ENCODE results near the gene CYP4V2. TPM values are rescaled to one million over a fixed set of nuclear protein-coding genes. Genes with fewer than 3 reads are reported as not detected.
"Not testable (repeated sequence)": the region's sequence is repeated elsewhere in the genome, so short reads cannot be mapped to it uniquely, and the experiment has no call there.

The CYP4V2 gene
- total RNA-seq, 1 donor from 2014 or later, result 47.3 TPM

DNA sequence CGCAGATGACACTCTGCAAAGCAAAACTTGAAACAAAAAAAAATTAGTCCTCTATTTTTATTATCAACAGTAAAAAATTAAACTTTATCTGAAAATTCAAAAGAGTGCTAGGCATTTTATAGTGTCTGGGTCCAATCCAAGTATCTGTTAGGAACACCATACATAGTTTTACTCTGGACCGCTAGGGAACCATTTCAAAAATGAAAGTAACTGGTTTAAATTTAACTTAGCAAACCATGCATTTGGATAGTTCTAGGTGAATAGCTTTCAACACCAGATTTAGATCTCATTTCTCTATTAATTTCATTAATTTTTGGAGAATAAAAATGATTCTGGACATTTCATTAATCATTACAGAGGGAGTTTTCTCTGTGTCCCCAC is 37.1 kb downstream of the CYP4V2 start:
- no peak for DNase-seq (ENCODE audit: low spot score)

DNA sequence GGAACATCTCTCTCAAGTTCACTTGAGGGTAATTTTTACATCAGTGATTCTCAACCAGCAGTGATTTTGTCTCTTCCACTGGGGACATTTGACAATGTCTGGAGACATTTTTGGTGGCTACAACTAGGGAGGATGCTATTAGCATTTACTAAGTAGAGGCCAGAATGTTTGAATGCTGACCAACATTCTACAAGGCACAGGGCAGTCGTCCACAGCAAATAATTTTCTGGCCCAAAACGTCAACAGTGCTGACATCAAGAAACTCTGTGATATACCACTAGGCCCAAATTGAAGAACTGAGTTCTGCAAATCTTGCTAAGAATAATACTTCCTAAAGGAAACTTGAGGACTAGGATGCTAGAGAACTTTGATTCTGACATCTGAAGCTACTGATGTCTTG is 43.0 kb downstream of the CYP4V2 start:
- no peak for DNase-seq (ENCODE audit: low spot score)

DNA sequence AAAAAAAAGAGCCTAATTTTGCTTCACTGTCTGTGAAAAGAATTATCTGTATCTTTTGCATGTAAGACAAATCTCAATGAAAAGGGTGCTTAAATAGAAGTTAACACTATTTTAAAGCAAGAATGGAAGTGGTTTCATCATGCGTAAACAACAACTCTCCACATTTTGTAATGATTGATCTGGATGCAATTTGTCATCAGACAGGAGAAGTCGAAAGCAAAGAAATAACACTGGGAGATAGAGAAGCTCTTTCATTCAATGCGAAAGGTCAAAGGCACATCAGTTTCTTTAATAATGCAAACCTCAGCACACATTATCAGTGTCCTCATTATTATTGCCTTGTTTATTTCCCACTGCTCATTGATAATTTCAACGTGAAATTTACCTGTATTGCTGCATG is 44.8 kb downstream of the CYP4V2 start:
- no peak for DNase-seq (ENCODE audit: low spot score)

DNA sequence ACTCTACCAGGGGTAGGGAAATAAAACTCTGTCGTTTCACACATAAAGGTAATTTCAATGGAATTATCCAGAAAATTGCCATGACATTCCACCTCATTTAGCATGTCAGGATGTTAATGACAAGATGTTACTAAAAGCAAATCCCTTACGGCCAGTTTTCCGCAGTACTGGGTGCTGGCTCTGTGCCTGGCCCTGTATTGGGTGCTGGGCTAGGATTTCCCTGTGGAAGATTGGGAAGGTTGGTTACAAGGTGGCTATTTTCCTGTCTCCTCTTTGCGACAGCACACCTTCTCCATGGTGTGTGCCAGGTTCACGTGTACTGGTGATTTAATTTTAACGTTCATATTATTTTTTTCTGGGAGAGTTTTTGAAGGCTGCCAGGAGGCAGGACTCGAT is 49.1 kb downstream of the CYP4V2 start:
- DNase-seq (ENCODE audit: low spot score), result no peak

DNA sequence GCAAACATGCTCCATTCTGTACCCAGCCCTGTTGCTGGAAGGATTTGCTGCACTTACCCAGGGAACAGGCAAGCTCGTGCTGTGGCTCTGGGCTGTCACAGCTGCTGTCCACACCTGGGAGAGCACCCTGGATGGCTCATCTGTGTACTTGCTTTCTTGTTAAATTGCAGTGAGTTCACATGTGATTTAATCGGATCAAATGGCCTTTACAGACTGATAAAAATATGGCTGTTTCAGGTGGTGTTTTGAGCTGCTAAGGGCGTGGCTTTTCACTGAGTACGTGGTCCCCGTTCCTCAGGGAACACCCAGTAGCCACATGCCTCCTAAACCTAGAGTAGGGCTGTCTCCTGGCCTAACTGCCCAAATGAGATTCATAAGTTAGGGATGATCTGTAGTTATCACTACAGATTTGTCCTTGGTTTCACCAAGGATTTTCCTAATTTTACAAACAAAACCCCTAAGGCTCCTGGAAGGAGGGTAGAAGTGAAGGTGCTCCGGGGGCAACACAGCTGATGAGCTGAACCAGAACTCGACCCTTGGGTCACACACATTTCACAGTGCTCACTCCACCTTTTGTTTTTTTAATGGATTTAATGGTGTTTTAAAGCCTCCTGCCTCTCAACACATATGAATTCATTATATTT is 49.6 kb downstream of the CYP4V2 start:
- no peak for DNase-seq (ENCODE audit: low spot score)

DNA sequence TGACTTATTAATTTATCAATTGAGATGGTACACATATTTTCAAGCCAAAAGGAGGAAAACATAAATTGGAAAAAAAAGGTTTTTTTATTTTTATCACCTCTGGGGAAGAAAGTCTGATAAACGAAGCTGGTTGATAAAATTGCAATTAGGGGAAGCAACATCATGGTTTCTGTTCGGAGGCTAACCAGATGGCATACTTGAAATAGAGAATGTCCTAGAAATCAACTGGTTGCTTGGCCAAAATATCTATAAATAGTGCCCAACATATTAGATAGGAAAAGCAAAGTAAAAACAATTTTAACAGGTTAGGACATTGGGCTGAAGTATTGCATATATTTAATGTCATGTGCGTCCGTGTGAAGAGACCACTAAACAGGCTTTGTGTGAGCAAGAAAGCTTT is 50.2 kb downstream of the CYP4V2 start:
- no peak for DNase-seq (ENCODE audit: low spot score)

DNA sequence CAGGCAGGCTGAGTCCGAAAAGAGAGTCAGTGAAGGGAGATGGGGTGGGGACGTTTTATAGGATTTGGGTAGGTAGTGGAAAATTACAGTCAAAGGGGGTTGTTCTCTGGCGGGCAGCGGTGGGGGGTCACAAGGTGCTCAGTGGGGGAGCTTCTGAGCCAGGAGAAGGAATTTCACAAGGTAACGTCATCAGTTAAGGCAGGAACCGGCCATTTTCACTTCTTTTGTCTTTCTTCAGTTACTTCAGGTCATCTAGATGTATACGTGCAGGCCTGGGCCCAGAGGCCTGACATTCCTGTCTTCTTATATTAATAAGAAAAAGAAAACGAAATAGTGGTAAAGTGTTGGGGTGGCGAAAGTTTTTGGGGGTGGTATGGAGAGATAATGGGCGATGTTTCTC is 50.7 kb downstream of the CYP4V2 start:
- DNase-seq (ENCODE audit: low spot score), result not testable (repeated sequence)

DNA sequence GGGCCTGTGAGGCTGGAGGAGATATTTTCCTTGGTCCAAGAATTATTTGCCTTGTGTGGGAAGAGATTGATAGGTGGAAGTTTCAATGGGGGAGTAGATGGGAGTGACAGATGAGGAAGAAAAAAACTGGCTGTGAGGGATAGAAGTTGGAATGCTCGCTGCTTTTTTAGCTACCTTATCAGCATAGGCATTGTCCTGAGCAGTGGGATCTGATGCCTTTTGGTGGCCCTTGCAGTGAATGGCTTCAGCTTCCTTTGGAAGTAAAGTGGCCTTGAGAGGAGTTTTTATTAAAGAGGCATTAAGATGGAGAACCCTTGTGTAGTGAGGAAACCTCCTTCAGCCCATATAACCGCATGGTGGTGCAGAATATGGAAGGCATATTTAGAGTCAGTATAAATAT is 52.0 kb downstream of the CYP4V2 start:
- DNase-seq (ENCODE audit: low spot score), result no peak

DNA sequence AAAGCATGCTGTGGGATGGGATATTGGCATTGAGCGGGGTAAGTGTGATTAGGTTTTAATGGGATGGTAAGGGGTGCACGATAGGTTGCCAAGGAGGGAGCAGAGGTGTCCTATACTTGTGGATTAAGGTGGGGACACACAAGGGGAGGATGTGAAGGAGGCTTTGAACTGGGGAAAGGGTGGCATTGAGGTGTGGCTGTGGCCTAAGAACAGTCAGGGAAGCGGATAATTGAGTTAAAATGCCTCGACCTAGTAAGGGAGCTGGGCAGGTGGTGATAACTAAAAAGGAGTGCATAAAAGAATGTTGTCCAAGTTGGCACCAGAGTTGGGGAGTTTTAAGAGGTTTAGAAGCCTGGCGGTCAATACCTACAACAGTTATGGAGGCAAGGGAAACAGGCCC is 53.5 kb downstream of the CYP4V2 start:
- no peak for DNase-seq (ENCODE audit: low spot score)

DNA sequence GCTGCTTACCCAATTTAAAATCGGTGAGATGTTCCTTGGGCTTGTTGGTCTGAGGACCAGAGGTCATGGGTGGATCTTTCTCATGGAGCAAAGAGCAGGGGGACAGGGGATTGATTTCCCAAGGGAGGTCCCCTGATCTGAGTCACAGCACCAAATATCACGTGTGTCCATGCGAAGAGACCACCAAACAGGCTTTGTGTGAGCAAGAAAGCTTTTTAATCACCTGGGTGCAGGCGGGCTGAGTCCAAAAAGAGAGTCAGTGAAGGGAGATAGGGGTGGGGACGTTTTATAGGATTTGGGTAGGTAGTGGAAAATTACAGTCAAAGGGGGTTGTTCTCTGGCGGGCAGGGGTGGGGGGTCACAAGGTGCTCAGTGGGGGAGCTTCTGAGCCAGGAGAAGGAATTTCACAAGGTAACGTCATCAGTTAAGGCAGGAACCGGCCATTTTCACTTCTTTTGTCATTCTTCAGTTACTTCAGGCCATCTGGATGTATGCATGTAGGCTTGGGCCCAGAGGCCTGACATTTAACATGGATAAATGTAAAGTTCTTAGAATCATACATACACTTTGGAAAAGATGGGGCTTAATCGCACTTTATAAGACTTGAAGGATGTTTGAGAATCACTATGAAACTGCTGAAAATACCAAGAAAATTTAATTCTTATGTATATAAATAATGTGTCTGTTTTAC is 55.8 kb downstream of the CYP4V2 start:
- not testable (repeated sequence) for DNase-seq (ENCODE audit: low spot score)

DNA sequence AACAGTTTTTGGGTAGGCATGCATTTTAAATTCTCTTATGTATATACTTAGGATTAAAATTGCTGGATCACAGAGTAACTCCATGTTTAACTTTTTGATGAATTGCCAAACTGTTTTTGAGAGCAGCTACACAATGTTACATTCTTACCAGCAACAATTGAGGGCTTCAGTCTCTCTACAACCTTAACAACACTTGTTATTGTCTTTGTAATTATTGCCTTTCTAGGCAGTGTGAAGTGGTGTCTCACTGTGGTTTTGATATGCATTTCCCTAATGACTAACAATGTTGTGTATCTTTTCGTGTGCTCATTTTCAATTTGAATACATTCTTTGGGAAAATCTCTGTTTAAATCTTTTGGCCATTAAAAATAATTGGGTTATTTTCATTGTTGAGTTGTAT is 57.3 kb downstream of the CYP4V2 start:
- no peak for DNase-seq (ENCODE audit: low spot score)

DNA sequence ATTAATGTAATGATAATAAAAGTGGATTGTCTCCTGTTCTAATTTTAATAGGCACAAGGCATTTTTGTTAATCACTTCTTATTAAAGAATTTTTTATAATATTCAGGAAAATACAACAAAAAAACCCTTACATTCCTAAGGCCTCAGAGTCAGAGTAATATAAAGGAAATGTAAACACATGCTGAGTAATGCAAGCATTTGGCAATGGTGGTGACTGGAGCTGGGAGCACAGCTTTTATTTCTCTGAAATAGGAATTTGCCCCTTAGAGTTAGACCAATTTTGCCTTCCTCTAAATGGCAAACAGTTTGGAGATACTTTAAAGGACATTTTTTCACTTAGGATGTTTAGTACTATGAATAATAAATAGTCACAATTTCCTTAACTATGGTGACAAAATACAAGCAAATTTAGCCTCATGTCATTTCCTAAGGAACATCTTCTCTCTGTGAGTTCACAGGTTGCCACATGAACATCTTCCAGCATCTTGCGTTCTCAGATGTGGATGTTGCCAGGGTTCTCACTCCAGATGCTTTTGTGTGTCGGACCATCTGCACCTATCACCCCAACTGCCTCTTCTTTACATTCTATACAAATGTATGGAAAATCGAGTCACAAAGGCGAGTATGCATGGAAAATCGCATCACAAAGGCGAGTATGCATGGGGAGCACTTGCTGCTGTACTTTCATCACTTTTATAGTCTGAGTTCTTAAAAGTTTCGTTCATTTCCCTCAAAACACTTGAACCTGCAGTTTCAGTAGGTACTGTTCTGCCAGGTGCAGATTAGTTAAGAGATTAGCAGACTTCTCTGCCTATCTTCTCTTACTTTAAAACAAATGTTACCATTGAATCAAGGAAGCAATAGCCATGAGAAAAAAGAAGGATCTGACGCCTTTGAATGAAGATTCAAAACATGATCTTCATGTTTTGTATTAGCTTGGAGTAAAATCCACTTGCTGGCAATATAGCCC is 58.7 kb downstream of the CYP4V2 start:
- no peak for DNase-seq (ENCODE audit: low spot score)

DNA sequence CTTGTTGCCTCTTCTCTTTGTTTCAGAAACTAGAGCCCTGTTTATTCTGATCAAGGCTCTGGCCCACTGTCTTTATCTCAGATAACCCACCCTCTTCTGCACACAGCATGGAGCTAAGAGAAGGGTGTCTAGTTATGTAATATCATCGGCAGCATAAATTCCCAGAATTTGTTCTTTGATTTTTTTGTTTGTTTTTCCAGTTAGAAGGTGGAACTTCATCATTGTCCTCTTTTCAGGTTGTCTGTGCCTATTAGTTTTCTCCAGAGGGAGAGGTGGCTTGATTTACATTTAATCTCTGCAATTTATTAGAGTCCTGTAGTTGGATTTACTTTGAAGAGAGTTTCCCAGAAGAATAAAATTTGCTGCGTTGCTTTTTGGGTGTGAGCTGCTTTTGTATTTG is 59.4 kb downstream of the CYP4V2 start:
- DNase-seq (ENCODE audit: low spot score), result no peak

DNA sequence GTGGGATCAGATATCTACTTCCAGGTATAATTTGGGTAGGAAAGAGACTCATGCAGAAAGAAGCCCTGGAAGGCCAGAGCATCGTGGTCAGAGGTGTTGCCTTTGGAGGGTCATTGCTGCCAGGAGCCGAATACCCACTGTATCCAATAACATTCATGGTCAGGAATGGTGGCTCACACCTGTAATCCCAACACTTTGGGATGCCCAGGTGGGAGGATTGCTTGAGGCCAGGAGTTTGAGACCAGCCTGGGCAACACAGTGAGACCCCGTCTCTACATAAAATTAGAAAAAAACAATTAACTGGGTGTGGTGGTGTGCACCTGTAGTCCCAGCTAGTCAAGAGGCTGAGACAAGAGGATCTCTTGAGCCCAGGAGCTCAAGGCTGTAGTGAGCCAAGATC is 63.8 kb downstream of the CYP4V2 start:
- DNase-seq (ENCODE audit: low spot score), result no peak

DNA sequence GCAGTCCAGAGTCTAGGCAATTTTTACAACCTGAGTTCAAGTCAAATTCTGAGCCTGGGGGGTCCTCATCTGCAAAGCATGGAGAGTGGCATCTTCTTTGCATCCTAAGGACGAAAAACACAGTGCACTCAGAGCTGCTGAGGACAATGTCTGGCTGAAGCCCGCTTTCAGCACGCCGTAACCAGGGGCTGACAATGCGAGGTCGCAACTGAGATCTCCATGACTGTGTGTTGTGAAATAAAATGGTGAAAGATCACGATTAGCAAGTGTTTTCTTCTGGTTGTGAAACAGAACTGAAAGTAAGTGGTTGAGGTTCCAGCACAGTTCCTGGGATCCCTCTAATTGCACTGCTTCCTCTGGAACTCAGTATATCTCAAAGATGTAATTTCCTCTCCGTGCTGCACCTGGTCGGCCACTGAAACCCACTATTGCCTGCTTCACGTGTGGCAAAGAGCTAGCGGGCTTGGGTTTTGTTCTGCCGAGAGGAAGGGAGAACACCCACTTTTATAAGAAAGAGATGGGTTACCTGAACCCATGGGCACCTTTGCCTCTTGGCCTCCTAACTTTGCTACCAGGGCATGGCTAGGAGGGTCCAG is 66.9 kb downstream of the CYP4V2 start:
- no peak for DNase-seq (ENCODE audit: low spot score)

DNA sequence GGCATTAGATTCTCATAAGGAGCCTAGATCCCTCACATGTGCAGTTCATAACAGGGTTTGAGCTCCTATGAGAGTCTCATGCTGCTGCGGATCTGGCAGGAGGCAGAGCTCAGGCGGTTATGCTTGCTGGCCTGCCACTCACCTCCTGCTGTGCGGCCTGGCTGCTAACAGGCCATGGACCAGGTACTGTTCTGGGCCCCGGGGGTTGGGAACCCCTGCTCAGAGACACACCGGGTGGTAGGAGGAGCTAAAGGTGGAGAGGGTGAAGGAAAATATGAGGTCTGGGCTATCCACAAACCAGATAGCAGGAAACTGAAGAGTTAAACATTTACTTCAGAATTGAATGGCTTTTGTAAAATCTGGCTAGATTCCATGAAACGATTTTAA is 68.7 kb downstream of the CYP4V2 start:
- DNase-seq (ENCODE audit: low spot score), result no peak

Other genes starting within 250 kb of the CYP4V2 start
- 28.6 TPM for gene TLR3, start 122.4 kb upstream of the CYP4V2 start, total RNA-seq
- 40.5 TPM for gene FAM149A, start 86.9 kb upstream of the CYP4V2 start, total RNA-seq
- 1.2 TPM for gene KLKB1, start 35.9 kb downstream of the CYP4V2 start, total RNA-seq
- gene F11, start 74.6 kb downstream of the CYP4V2 start, total RNA-seq, result not detected